Measurements from ENCODE around the gene SPIRE2. TPM values are rescaled to one million over a fixed set of nuclear protein-coding genes. Genes with fewer than 3 reads are reported as not detected.

Gene SPIRE2
- total and polyA plus RNA-seq, 9 of the 15 experiments (the other 6 are each of a cell fraction or from before 2014, with no cell fraction given) = 0.70 to 7.5 (median 4.6) TPM

- no peak for TF ChIP-seq CHD7 (IDR thresholded peaks at IDR 0.05; ENCODE audit: low read depth, low read length)
- TF ChIP-seq CXXC5 (CRISPR knock-in tag; IDR thresholded peaks at IDR 0.05) = peak; percentile 21
- TF ChIP-seq ZBTB1 (CRISPR knock-in tag; IDR thresholded peaks at IDR 0.05; ENCODE audit: borderline replicate concordance, low read depth) = peak; percentile 44; the same call in 1 of the 2 replicates
- TF ChIP-seq TFE3 (CRISPR knock-in tag; IDR thresholded peaks at IDR 0.05) = no peak
- peak; percentile 21; the same call in 1 of the 2 replicates for TF ChIP-seq MYC (IDR thresholded peaks at IDR 0.05; ENCODE audit: low read depth, low read length)
- TF ChIP-seq MYC (CRISPR knock-in tag; IDR thresholded peaks at IDR 0.05; ENCODE audit: borderline replicate concordance, low read depth) = no peak
- TF ChIP-seq TARDBP (IDR thresholded peaks at IDR 0.05) = no peak
- peak; percentile 90 for TF ChIP-seq ESRRA (IDR thresholded peaks at IDR 0.05; ENCODE audit: borderline replicate concordance, low read depth)
- peak; percentile 59 for TF ChIP-seq RBFOX2 (IDR thresholded peaks at IDR 0.05; ENCODE audit: low read depth, low read length)
These were observed 684 bp upstream of the SPIRE2 start (continued) for GRCh38 chr16:89827383-89828198.

All from K562 (cell line).